SKM-1 treated with dmso at 0.1 percent for 144 hours (cell line): ENCODE measurements around the gene ZNF688.
A peak's percentile ranks its signal among the peaks of the same experiment; 100 is the strongest.

ENCODE experiments used
- DNase-seq: peaks from one replicate; lab custom pipeline; 2025; ENCODE audit not compliant: unreplicated experiment; lab: John Stamatoyannopoulos, UW

The ZNF688 gene

DNA sequence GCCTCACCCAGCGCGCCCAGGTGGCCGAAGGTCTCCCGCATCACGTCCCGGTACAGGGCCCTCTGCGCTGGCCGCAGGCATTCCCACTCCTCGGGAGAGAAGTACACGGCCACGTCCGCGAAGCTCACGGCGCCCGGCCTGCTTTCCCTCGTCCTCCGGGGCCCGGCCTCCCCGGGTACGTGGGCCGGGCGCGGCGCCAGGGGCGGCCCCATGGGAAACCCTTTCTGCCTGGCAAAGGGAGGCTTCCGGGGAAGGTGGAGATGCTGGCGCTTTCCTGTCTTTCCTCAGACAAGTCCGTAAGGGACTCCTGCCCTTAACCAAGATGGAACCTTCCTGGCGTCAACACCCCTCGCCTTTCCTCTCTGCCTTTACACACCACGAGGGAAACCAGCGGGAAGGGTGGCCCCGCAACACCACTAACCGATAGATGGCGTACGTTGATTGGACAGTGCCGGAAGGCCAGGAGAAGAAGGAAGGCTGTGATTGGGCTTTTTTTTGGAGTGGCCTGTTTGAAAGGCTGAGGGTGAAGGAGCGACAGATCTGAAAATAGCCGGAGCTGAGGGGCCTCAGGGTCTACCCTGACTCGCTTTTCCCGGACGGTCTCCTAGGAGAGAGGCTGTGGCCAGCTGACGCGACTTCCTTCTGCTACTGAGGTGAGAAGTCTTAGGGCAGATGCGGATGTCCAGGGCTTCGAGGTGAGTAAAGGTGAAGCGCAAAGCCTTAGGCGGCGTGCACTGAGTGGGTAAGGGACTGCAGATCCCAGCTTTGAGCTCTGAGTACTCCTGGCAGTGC is 14.1 kb upstream of the ZNF688 start, which contains the start of gene ZNF785:
Gene ZNF785, minus strand, starts transcription at position 298 of the 792 bp plus-strand sequence. Its CDS starts 86 bp downstream, at position 212.
- peak; percentile 99 for DNase-seq

DNA sequence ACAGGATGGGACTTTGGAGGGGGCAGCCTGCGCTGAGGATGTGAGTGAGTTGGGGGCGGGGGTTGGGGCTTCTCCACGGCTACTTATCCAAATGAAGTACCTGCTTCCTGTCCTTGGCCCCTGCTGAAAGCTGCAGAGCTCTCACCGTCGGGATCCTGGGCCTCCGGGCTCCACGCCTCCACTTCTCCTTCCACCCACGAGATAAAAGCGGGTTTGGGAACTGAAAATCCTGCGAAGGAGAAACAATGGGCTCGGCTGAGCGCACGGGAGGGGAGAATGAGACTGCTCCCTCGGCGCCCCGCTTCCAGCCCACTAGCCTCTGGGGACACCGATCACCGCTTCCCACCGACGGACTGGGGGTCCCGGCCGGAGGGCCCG is 13.5 kb upstream of the ZNF688 start:
- DNase-seq: no peak

DNA sequence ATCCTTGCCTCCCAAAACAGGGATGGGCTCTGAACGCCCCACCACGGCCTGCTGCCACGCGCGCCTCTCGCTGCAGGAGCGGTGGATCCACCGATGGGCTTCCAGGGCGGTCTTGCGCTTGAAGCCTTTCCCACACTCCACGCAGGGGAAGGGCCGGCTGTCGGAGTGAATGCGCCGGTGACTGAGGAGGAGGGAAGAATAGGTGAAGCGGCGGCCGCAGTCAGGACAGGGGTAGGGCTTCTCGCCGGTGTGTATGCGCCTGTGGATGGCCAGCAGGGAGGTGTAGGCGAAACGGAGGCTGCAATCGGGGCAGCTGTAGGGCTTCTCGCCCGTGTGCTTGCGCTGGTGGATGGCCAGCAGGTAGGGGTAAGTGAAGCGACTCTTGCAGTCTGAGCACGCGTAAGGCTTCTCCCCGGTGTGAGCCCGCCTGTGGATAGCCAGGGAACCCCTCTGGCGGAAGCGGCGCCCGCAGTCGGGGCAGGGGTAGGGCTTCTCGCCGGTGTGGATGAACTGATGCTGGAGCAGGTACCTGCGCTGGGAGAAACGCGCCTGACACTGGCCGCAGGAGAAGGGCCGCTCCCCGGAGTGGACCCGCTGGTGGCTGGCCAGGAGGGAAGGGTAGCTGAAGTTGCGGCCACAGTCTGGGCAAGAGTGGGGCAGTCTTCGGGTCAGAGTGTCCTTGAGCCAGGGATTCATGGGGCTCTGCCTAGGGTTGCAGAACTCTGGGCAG is 11.3 kb upstream of the ZNF688 start:
- no peak for DNase-seq

DNA sequence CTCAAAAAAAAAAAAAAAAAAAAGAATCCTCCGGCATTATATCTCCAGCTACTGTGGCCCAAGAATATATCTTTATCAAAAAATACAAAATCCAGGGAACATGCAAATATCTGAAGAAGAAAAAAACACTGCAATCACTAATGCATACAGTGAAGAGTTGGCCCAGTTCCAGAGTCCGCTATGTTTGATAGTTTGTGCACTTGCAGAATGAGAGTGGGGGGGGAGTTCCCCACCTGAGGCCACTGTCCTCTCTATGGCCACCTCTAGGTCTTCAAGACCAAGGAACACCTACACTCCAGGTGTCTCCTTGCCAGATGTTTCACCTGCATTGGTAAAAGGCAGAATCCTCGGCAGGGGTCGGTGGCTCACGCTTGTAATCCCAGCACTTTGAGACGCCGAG is 9.9 kb upstream of the ZNF688 start:
- no peak for DNase-seq

DNA sequence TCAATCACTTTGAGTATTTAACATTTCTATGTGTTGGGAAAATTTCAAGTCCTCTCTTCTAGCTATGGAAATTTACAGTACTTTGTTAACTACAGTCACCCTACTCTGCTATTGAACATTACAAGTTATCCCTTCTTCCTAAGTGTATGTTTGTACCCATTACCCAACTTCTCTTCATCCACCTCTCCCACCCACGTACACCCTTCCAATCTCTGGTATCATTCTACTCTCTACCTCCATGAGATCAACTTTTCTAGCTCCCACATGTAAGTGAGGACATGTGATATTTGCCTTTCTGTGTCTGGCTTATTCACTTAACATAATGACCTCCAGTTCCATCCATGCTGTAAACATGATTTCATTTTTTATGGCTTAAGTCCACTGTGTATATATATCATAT is 3.2 kb upstream of the ZNF688 start:
- DNase-seq: no peak

DNA sequence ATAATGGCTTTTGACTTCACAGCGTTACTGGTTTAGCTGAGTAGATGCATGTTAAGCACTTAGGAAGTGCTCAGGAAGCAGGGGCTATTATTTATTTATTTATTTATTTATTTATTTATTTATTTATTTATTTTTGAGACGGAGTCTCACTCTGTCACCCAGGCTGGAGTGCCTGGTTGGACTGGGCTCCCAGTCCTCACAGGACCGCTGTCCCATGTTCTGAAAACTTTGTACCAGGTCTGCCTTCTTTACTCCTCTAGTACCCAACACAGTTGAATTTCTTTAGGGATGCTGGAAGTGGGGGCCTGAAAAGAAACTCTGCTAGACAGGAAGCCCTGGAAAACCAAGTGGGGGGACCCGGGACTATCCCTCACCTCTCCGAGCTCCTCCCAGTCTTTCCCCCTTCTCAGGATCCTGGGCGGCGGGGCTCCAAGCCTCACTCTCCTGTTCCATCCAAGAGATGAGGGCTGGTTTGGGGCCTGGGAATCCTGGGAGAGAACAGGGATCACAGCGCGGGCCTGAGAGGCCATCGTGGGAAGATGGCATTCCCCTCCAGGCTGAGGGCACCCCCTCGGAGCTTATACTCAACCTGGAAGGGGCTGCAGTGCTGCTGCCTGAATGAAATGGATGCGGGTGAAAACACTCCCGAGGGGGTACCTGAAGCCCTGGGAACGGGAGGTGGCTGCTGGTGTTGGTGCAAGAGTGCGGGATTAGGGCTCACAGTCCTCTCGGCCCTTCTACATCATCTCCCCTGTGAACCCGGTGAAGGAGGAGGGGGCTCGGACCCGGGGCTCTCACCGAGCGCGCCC is 674 bp downstream of the ZNF688 start:
- no peak for DNase-seq

DNA sequence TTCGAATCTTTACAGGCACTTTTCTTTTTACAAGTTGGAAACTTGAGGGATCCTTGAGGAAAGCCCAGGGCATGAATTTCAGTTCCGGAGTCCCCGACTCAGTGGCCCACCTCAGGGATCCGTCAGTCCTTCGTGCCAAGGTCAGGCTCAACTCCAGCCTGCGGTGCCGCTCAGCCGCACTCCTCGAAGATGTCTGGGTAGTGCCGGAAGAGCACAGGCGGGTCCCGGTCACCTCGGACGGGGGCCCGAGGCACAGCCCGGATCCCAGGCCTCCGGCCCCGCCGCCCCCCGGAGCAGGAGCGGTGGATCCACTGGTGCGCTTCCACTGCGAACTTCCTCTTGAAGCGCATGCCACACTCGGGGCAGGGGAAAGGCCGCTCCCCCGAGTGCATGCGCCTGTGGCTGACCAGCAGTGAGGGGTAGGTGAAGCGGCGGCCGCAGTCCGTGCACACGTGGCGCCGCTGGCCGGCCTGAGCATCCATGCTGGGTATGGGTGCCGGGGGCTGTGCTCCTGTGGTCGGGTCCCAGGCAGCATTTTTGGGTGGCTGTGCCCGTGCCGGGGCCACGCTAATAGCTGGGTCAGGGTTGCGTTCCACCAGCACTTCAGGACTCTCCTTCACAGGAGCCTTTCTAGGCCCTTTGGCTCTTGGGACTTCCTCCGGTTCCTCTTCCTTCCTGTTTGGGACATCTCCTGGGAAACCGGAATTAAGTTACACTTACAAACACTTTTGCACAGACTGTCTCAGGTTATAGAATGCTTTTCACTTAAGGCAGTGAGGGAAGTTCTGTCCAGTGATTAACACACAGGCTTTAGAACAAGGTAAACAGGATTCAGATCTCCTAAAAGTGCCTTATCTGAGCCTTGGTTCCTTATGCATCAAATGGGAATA is 1.5 kb downstream of the ZNF688 start:
- no peak for DNase-seq

DNA sequence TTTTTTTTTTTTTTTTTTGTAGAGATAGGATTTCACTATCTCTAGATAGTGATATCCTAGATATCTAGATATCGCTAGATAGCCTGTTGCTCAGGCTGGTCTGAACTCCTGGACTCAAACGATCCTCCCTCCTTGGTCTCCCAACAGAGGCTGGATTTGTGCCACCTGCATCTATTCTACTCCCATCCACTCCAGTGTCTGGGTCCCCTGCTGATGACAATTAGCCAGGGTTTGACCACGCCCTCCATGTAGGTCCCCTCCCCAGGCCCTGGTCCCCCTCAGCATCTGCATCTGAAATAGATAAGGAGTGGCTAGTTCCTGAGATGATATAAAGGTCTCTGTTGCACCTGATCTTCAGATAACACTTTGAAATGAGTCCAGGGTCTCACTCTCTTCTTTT is 2.2 kb downstream of the ZNF688 start:
- DNase-seq: no peak

DNA sequence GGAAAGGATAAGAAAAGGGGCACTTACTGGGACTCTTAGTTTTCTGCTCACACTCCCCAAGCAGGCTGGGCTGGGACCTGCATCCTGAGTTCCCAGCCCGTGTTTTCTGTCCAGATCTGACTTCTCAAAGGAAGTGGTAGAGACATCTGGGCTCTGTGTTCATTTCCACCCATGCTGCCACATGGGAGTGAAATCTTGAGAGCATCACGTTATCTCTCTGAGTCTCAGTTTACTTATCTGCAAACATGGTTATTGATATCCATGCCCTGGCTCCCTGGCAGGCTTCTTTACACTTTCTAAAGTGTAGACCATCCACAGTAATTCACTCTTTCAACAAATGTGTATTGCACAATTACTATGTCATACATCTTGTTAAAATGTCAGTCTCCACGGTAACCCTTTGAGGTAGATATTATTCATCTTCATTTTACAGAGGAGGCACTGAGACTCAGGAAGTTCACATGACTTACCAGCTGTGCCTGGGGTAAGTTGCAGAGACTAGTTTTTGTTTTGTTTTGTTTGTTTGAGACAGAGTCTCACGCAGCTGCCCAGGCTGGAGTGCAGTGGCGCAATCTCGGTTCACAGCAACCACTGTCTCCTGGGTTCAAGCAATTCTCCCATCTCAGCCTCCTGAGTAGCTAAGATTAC is 3.4 kb downstream of the ZNF688 start:
- peak; percentile 27 for DNase-seq

DNA sequence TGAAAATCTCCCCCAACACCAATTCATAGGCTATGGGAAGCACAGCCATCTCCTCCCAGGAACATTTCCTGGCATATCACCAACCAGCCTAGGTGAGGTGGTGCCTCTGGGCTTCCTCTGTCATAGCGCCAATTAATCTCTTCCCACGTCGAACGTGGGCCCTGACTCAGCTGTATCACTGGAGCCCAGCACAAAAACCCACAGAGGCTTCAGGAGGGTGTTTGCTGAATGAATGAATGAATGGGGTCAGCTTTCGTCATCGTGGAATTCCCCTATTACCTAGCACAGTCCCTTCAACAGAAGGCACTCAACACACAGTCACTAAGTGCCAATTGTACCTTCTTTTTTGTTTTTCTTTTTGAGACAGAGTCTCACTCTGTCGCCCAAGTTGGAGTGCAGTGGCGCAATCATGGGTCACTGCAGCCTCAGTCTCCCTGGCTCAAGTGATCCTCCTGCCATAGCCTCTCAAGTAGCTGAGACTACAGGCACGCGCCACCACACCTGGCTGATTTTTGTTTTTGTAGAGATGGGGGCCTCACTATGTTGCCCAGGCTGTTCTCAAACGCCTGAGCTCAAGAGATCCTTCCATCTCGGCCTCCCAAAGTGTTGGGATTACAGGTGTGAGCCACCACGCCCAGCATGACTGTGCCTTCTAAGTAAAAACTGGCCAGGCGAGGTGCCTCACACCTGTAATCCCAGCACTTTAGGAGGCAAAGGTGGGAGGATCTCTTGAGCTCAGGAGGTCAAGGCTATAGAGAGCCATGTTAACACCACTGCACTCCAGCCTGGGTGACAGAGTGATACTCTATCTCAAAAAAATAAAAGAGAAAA is 4.1 kb downstream of the ZNF688 start:
- no peak for DNase-seq

DNA sequence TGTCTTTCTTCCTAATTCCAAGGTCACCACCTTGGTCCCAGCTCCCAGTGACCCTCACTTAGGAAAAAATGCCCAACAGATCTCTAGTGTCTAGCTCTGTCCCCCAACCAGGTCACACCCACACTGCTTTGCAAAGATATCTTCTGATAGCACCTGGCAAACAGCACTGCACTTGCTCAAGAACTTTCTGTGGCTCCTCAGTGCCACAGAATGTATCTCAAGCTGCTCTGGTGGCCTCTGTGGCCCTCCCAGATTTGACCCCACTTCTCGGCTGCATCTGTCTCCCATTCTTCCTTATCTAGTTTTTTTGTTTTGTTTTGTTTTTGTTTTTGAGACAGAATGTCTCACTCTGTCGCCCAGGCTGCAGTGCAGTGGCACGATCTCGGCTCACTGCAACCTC is 5.0 kb downstream of the ZNF688 start:
- DNase-seq: no peak

DNA sequence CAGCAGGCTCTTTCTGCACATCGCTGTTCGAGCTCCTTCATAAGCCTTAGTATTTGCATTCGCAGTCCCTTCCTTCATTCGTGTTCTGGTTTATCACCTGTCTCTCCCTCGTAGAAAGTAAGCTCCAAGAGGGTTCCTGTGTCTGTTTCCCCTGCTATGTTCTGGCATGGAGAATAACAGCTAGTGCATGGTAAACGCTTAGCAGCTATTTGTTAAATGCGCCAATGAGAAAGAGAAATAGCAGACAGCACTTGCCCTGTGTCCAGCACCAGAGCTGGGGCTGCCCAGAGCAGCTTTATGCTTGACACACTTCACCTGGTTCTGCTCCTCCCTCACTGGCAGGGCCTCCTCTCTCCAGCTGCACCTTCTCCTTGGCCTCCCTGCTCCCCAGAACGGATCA is 5.5 kb downstream of the ZNF688 start:
- DNase-seq: no peak

DNA sequence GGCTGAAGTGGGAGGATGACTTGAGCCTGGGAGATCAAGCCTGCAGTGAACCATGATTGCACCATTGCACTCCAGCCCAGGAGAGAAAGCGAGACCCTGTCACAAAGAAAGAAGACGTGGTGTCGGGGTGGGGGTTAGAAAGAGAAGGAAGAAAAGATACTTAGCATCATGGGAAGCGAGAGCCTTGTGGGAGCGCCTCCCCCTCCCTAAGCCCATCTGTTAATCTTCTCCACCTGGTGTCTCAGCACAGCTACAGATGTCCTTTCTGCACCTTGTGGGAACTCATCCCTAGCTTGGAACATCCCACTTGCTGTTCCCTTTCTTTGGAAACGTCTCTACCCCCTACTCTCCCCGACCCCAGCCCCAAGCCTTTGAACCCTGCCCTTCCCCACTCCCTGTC is 6.0 kb downstream of the ZNF688 start:
- no peak for DNase-seq

DNA sequence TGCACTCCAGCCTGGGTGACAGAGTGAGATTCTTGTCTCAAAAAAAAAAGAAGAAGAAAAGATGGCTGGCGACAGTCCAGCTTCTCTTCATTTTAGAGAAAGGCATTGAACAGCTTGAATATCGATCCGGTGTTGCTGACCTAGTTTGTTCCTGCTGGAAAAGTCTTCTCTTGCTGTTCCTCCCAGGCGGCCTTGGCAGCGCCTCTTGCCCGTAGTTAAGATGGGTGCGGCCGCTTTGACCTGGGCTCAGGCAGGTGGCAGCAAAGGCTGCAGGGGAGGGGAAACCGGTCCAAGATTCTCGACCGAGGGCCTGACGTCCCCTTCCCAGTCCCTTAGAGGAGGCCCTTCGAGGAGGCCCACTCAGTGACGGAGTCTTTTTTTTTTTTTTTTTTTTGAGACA is 9.5 kb downstream of the ZNF688 start:
- no peak for DNase-seq

DNA sequence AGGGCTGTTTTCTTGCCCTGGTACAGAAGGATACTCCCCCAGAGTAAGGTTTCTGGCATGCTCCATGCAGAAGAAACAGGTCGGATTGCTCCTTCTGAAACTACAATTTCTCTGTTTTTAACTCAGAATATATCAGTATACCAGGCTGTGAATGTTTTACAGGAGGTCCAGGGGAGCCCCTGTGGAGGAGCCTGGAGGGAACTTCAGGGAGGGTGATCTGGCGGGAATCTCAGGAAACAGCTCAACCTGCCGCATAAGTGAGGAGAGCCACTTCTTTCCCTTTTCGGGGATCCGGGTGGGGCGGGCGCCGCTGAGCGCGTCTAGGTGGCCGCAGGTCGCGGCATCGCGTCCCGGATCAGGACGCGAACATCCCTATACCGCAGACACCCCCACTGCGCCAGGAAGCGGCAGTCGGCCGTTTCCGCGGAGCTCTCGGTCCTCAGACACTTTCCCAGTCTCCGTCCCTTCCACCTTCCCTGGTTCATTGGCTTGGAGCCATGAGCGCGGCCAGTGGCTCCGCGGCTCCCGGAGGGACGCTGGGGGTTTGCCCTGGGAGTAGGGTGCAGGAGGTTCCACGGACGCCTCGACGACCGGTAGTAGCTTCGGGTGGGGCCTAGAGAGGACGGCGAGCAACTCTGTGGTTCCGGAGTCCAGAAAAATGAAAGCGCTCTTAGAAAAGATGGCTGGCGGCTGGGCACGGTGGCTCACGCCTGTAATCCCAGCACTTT is 10.3 kb downstream of the ZNF688 start:
- DNase-seq: no peak

DNA sequence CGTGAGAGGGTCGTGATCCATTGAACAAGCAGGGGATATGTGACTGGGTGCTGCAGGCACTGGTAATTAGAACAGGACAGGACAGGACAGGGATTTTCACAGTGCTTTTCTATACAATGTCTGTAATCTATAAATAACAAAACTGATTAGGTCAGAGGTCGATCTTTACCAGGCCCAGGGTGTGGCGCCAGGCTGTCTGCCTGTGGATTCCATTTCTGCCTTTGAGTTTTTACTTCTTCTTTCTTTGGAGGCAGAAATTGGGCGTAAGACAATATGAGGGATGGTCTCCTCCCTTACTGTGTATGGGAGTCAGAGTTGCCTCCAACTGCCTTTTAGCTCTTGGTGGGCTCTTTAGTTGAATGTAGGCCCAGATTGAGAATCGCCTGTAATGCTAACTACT is 11.8 kb downstream of the ZNF688 start:
- DNase-seq: no peak

DNA sequence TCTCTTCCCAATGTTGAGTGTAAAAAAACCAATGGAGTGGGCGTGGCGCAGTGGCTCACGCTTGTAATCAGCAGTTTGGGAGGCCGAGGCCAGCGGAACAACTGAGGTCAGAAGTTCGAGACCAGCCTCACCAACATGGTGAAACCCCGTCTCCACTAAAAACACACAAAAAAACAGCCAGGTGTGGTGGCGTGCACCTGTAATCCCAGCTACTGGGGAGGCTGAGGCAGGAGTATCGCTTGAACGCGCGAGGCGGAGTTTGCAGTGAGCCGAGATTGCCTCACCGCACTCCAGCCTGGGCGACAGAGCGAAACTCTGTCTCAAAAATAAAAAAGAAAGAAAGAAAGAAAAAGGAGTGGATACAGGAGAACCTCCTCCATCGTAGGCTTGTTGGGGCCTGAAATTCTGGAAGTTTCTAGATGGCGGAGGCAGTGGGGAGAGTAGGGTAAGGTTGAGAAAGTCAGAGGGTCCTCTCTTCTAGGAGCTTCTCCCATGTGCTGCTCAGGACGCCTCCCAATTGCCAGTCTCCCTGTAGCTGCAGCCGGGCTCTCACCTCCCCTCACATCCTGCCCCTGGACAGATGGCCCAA is 12.6 kb downstream of the ZNF688 start:
- no peak for DNase-seq
